KBM-7 (cell line): ENCODE measurements around the gene THUMPD3.

Experiments used
- DNase-seq: peaks from one replicate; pipeline ENCODE4 v3.0.0-alpha.2; 2015
- in situ Hi-C: fragments of 300-500 bp; cut with MboI; formaldehyde crosslinking; loops from 2 replicates; pipeline ENCODE4 v1.14.3; 2020; ENCODE audit warnings: low sequenced_read_pairs, low pct_unique_long_range_greater_than_20kb, mixed read lengths

THUMPD3 gene

GRCh38 chr3:9362731-9363530 lies at the start of gene THUMPD3:
Gene THUMPD3 (plus strand): TSS chr3:9363054. CDS start chr3:9365069, 2,015 bp downstream.
- peak; percentile 97 for DNase-seq
- in situ Hi-C loops: no loop called here

GRCh38 chr3:9314796-9315195 lies 48.1 kb upstream of the THUMPD3 start:
- DNase-seq: no peak
- in situ Hi-C loops: no loop called here

GRCh38 chr3:9316881-9317361 lies 45.9 kb upstream of the THUMPD3 start:
- in situ Hi-C loops: no loop called here
- DNase-seq: no peak

DNA sequence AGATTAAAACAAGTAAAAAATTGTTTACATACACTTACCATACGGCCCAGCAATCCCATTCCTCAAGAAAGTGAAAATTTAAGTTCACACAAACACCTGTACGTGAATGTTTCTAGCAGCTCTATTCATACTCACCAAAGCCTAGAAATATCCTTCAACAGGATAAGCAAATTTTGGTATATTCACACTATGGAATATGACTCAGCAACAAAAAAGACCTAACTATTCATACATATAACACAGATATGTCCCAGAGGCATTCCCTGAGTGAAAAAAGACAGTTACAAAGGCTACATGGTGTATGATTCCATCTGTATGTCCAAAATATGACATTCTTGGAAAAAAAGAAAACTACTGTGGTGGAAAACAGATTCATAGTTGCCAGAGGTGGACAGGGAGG lies 40.1 kb upstream of the THUMPD3 start:
- in situ Hi-C loops: no loop called here

GRCh38 chr3:9324944-9325343 lies 37.9 kb upstream of the THUMPD3 start:
- DNase-seq: no peak
- in situ Hi-C loops: no loop called here

More for the DNA sequence above, 40.1 kb upstream of the THUMPD3 start:
- DNase-seq: no peak

GRCh38 chr3:9327578-9327977 lies 35.3 kb upstream of the THUMPD3 start:
- DNase-seq: no peak
- in situ Hi-C loops: no loop called here

DNA sequence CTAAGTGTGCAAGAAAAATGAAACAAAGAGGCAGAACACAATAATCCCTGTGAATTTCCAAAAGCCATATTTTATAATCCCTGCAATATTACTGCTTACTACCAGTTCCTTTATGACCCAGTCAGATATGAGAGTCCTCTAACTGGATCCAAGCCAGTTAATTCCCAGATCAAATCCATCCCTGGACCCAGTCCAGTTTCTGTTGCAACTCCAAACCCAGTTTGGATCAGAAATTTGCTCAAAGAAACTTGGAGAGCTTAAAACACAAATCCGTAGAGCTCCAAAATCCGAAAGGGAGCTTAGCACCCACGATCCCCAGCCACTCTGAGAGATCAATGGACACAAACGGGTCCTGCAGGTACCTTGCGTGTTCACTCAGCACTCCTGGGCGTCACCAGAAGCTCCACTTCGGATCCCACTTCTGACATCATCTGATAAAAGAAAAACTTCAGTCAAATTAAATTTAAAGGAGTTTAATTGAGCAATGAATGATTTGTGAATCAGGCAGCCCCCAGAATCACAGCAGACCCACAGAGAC lies 32.6 kb upstream of the THUMPD3 start:
- DNase-seq: no peak
- in situ Hi-C loops: no loop called here

DNA sequence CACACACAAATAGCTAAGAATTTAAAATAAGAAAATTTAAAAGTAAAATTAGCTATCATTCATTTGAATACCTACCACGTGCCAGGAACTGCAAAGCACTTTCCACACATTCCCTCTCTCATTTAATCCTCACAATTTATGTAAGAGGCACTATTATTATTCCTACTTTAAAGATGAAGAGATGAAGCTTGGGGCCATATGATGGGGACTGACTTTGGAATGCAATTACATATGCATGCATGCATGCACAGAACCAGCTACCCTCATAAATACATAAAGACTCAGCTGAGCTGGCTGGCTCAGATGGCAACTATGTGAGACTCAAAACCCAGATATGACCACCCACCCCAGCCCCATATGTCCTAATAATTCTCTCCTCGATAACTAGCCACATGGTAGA lies 31.7 kb upstream of the THUMPD3 start:
- in situ Hi-C loops: no loop called here
- DNase-seq: no peak

DNA sequence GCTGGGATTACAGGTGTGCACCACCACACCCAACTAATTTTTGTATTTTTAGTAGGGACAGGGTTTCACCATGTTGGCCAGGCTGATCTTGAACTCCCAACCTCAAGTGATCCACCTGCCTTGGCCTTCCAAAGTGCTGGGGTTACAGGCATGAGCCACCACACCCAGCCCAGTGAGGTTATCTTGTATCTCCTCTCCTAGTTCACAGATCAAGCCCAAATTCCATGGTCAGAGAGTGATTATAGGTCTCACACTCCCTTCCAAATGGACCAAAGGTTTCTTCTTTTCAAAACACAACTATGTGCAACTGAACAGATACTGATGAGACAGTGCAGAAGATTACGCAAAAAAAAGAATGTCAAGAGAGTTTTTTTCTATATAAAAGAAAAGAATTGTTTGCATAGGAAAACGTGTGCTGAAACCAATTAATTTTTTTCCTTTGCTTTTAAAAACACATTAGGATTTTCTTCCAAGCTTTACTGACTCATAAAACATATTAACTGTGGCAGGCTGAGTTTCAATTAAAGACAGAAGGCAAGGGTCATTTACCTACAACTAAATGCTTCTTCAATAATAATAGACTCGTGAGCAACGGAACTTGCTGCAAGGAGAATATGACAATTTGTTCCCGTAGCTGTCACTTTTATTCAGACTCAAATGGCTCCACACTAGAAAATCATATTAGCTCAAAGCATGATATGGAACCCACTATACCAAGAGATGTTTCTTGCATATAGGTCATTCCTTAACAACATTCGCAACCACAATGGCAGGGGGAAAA lies 30.4 kb upstream of the THUMPD3 start:
- in situ Hi-C loops: no loop called here
- DNase-seq: no peak

DNA sequence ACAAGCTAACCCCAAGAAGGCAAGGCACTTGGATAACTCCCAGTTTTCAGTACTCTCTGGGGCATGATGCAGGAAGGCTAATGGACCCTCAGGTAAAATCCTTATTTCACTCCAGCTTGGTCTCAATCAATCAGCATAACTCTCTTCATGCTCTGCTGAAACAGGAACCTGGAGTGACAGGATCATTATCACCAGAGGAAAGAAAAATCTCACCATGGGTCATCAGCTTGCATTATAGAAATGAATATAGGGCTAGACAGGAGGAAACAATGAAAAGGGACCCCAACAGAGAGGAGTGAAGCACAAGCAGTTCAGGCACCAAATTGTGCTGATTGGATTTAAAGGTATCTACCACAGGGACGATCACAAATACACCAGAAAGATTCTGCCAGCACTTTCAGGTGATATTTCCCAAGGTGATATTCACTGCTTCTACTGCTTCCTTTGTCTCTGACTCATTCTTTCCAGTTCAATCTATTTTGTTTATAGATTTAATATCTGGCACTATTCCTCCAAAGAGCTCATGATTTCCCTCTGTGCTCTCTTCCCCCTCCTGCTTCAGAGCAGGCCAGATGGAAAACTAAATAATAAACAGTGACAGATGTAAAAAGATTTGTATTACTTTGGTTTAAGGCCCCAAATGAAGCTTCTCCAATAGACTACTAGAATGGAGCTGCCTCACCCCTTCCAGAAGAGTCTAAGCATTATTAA lies 22.9 kb upstream of the THUMPD3 start:
- in situ Hi-C loops: no loop called here
- no peak for DNase-seq

GRCh38 chr3:9340472-9340902 lies 22.4 kb upstream of the THUMPD3 start:
- no peak for DNase-seq
- in situ Hi-C loops: no loop called here

DNA sequence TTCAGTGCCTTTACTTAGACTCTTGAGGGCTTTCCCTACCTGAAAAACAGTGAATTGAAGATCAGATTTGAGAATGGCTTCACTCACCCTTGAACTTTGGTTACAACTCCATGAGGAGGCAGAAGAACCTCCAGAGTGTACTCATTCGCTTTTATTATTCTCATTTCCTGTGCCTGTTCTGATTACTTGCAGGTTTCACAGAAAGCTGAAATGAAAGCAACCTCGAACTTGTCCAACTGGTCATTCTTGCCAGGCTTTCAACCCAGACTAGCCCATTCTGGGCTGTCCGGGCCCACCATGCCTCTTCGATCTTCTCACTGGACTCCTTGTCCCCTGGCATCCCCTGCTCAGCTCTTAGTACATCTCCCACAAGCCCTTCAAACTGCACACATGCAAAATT lies 20.2 kb upstream of the THUMPD3 start:
- in situ Hi-C loops: no loop called here
- no peak for DNase-seq

DNA sequence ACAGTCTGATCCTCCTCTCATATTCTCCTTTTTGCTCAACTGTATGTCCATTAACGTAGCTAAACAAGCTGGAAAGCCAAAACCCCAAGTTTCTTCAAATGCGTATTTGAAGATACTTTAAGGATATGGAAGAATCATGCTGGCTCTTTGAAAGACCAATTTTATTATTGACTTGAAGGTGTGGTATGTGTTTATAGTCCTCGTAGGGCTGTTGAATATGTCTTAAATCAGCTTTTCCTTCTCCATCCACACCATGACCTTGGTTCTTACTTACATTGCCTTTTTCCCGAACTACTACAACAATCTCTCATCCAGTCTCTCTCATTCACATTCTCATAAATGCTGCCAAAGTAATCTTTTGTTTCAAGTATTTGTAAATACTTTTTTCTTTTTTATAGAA lies 19.7 kb upstream of the THUMPD3 start:
- in situ Hi-C loops: no loop called here
- no peak for DNase-seq

DNA sequence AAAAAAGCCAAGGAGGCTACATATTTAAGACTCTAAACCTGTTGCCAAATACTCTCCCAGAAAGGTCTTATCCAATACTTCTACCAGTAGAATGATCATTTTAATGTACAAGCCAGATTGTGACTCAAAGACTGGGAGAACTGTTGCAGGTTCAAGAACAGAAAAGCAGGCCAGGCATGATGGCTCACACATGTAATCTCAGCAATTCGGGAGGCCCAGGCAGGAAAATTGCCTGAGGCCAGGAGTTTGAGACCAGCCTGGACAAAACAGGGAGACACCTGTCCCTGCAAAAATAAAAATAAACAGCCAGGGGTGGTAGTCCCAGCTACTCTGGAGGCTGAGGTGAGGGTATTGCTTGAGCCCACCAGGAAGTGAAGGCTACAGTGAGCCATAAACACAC lies 17.8 kb upstream of the THUMPD3 start:
- DNase-seq: no peak
- in situ Hi-C loops: no loop called here

DNA sequence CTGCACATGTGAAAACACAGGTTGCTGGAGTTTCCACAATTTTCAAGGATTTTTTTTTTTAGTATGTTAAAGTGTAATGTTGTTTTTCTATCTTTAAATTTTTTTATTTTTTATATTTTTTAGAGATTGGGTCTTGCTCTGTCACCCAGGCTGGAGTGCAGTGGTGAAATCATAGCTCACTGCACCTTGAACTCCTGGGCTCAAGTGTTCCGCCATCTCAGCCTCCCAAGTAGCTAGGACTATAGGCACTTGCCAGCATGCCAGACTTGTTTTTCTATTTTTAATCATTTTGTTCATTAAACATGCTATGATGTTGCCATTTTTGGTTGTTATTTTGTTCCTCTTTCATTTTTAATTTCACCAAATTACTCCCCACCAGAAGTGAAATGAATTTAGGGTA lies 16.7 kb upstream of the THUMPD3 start:
- no peak for DNase-seq
- in situ Hi-C loops: no loop called here

DNA sequence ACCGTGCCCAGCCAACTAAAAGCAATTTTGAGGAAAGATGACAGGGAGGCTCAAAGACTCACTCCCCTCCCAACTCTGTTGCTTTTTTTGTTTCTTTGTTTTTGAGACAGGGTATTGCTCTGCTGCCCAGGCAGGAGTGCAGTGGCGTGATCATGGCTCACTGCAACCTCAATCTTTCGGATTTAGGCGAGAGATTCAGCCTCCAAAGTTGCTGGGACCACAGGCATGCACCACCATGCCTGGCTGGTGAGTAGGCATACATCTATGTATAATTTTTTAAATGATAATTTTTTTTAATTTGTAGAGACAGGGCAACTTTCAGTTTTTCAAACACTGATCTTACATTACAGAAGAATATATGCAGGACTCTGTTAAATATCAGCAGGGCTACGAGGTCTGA lies 15.8 kb upstream of the THUMPD3 start:
- in situ Hi-C loops: no loop called here
- DNase-seq: no peak

- no peak for DNase-seq
- in situ Hi-C loops: no loop called here
Observed at GRCh38 chr3:9347887-9348286, 15.0 kb upstream of the THUMPD3 start.

DNA sequence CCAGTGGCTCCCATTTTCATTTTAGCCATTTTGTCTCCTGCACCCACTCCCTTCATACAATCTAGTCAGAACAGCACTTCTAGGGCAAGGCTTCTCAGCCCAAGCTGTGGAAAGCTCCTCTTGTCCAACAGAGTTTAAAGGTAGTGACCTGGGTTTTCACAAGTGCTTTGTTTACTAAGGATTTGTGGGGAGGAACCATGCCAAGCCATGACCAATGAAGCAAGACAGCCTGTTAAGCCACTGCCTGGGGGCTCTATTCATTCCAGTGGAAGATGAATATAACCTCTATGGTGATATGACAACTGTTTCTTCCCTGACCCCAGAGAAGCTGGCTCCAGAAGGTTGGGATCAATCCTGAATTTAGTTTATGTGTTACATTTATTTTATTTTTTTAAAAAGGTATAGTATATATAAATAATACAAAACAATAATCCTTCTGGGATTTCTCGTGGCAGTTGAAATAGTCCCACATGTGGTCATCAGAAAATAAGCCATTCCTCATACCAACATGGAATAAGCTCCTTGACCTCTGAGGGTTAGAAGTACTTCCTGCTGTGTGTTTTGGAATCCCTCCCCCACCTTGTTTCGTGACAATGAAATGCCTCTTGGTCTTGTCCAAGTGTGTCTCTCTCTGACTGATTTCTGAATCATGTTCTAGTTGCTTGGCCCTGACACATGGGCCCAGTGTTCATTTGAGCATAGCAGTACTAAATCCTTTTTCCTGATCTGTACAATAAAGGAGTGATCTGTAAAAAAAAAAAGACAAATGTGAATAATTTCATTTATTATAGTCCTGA lies 13.3 kb upstream of the THUMPD3 start:
- in situ Hi-C loops: no loop called here
- DNase-seq: peak; percentile 32

DNA sequence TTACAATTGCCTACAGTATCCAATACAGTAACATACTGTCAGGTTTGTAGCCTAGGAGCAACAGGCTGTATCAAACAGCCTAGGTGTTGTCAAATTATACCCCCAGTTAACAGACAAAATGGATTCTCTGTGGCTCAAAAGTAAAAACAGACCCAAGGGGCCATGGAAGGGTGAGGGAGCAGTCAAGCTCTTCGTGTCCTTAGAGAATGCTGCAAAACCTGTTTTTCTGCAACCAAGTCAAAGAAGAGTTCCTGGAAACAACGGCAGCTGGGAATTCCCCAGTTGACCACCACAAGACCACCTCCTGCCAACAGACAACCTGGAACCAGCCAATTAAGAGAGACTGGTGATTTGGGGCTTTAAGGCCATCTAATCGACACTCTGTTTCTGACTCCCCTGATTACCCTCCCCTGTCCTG lies 11.1 kb upstream of the THUMPD3 start:
- in situ Hi-C loops: no loop called here
- DNase-seq: no peak
